Thoracic aorta (tissue), 2 donors: ENCODE results near the gene HAX1. TPM values are rescaled to one million over a fixed set of nuclear protein-coding genes. Genes with fewer than 3 reads are reported as not detected.

ENCODE experiments used
- ATAC-seq: fragments of 150-250 bp; one replicate; pipeline ENCODE4 v1.8.0; 2017; ENCODE audit warnings: low read depth; ENCODE audit not compliant: insufficient number of reproducible peaks, low FRiP score
- DNase-seq: peaks from one replicate; pipeline ENCODE4 v3.0.0-alpha.2; 2020; ENCODE audit warnings: low spot score
- H3K27ac ChIP-seq, 2 donors: fragments of 200-600 bp; sonication (generic); 1 replicate in 1 of 2; 2 replicates in 1 of 2; pipeline ENCODE4 v1.5.1; 2016; ENCODE audit warnings: mild to moderate bottlenecking in 2 of 2, moderate library complexity in 2 of 2
- H3K27me3 ChIP-seq: fragments of 200-600 bp; sonication (generic); replicated peaks from 2 replicates; pipeline ENCODE4 v1.6.0; 2016; ENCODE audit warnings: mild to moderate bottlenecking; ENCODE audit not compliant: insufficient read depth
- H3K36me3 ChIP-seq: fragments of 200-600 bp; sonication (generic); one replicate; pipeline ENCODE4 v1.5.1; 2016
- H3K4me1 ChIP-seq, 2 donors: fragments of 200-600 bp; sonication (generic); 1 replicate in 1 of 2; 2 replicates in 1 of 2; pipeline versions ENCODE4 v1.5.1 to v1.6.0; 2016; ENCODE audit warnings: low read depth in 2 of 2, mild to moderate bottlenecking in 1 of 2; ENCODE audit not compliant: control insufficient read depth in 1 of 2
- H3K4me3 ChIP-seq: fragments of 200-600 bp; sonication (generic); 2 replicates; pipeline ENCODE4 v1.5.1; 2016; ENCODE audit warnings: mild to moderate bottlenecking
- H3K9me3 ChIP-seq: fragments of 200-600 bp; sonication (generic); 2 replicates; pipeline ENCODE4 v1.5.1; 2016
- total RNA-seq, 2 donors: library from RNA; depleted of rRNA; stranded (reverse); fragments of >200 nt; gene quantifications; one replicate each; pipeline versions ENCODE4 v1.1.0 to v1.2.3, GENCODE V29; 2016
- TF ChIP-seq, protein P1 (sequence below): fragments of 200-600 bp; sonication (generic); IDR thresholded peaks from one replicate; pipeline ENCODE4 v1.5.1; 2019; ENCODE audit warnings: antibody characterized with exemption

Gene HAX1
- total RNA-seq, 2 donors from 2014 or later = 82.4 to 91.4 TPM

DNA sequence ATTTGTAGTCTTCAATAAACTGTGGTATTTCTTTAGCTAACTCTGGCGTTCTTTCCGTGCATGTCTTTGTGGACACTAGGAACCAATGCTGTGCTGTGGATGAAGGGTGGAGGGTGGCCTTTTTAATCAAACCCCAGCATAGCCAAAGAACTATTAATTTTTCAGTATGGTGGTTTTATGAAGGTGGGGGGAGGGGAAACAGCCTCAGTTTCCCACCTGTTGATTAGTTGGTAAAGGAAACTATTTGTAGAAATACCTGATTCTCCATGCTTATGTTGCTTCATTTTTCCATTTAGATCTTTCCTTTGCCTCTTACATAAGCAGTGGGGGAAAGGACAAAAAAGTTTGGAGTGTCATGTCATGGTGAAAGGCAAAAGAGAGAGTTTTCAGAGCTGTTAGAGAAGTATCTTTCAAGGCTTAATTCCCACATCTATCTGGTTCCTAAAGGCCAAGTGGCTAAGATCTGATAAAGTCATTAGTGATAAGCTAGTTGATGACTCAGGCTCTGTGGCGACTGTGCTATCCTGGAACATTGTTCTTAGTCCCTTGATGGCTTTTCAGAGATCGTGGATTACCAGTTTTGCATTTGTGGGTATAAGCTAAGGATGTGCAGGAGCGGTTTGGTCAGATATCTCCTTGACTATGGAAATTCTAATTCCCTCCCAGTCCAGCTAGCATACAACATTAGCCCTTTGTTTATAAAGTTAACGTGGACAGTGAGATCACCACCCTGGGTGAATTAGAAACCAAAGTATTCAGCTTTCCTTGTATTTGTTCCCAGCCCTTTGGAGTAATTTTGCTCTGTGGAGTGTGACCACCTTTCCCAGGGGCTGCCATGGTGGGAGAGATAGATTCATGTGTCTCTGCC lies 8.7 kb upstream of the HAX1 start:
- Histone ChIP-seq H3K27ac (no peak overlapping the region), H3K36me3 (peaks cover 63% of the 10 kb centered on the region), H3K27me3 (no peaks in the 10 kb centered on the region), H3K4me1 (no peaks in the 10 kb centered on the region), H3K4me3 (no peak overlapping the region), H3K9me3 (no peaks in the 10 kb centered on the region)
- TF ChIP-seq, protein P1, sequence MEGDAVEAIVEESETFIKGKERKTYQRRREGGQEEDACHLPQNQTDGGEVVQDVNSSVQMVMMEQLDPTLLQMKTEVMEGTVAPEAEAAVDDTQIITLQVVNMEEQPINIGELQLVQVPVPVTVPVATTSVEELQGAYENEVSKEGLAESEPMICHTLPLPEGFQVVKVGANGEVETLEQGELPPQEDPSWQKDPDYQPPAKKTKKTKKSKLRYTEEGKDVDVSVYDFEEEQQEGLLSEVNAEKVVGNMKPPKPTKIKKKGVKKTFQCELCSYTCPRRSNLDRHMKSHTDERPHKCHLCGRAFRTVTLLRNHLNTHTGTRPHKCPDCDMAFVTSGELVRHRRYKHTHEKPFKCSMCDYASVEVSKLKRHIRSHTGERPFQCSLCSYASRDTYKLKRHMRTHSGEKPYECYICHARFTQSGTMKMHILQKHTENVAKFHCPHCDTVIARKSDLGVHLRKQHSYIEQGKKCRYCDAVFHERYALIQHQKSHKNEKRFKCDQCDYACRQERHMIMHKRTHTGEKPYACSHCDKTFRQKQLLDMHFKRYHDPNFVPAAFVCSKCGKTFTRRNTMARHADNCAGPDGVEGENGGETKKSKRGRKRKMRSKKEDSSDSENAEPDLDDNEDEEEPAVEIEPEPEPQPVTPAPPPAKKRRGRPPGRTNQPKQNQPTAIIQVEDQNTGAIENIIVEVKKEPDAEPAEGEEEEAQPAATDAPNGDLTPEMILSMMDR = no peak
- ATAC-seq = no peak
- no peak for DNase-seq

DNA sequence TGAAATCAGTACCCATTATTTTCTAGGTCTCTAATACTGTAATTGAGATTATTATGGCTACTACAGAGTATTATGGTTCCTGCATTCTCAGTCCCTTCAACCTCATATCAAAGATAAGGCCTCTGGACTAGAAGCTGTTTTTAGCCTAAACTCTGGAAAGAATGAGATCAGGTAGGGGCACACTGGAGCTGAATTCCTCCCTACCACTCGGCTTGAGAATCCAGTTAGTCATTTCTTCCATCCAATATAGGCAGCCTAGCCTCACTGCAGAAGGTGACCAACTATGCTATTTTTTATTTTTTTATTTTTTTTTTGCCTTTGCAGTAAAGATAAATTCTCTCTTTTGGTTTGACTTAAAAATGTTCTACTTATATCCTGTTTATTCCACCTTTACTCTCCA lies 8.0 kb upstream of the HAX1 start:
- no peaks in the 10 kb centered on the region for H3K4me1 ChIP-seq
- H3K9me3 ChIP-seq = no peaks in the 10 kb centered on the region
- TF ChIP-seq, protein P1 = no peak
- H3K27ac ChIP-seq = no peak overlapping the region
- H3K36me3 ChIP-seq = peaks cover 63% of the 10 kb centered on the region
- DNase-seq = no peak
- ATAC-seq = no peak
- no peak overlapping the region for H3K4me3 ChIP-seq
- H3K27me3 ChIP-seq = no peaks in the 10 kb centered on the region

DNA sequence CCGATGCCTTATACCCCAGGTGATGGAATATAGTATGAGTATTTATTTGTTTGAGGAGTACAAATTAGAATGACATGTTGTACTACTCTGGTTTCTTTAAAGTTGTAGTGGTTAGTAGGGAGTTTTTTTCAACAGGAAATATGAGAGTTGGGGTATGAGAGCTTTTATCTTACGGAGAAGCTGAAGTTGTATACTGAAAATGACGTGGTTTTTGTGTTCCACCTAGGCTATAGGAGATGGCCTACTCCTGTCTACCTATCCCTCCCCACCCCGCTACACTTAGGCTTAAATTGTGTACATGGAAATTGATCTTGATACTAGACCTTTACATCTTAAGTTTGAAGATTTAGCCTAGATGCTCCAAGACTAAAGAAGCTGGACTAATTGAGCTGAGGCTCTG lies 6.8 kb upstream of the HAX1 start:
- Histone ChIP-seq H3K9me3 (no peaks in the 10 kb centered on the region), H3K4me3 (no peak overlapping the region), H3K27me3 (no peaks in the 10 kb centered on the region), H3K27ac (no peak overlapping the region), H3K4me1 (no peaks in the 10 kb centered on the region), H3K36me3 (peaks cover 56% of the 10 kb centered on the region)
- TF ChIP-seq, protein P1 = no peak
- DNase-seq = no peak
- no peak for ATAC-seq

DNA sequence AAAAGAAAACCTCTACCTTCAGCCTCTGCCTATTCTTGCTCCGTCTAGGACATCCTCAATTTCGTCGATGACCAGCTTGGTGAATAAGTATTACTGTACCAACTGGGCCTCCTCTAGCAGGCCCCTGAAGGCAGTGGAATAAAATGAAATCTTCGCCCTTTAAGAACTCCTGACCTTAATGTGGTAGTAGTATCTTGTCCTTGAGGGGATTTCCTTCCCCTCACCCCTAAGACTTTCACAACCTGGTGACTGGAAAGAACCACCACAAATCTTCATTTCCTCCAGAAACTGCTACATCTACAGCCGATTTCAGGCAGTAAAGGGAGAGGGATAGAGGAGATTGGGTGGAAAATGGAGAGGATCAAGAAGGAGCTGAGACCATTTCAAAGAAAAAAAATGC lies 1.6 kb upstream of the HAX1 start:
- no peak overlapping the region for H3K27ac ChIP-seq
- ATAC-seq (no peak), DNase-seq (no peak)
- no peaks in the 10 kb centered on the region for H3K27me3 ChIP-seq
- no peak overlapping the region for H3K4me3 ChIP-seq
- peaks cover 34% of the 10 kb centered on the region for H3K36me3 ChIP-seq
- H3K4me1 ChIP-seq = peaks cover 9 to 15% of the 10 kb centered on the region in 2 donors
- no peaks in the 10 kb centered on the region for H3K9me3 ChIP-seq
- TF ChIP-seq, protein P1 = no peak

DNA sequence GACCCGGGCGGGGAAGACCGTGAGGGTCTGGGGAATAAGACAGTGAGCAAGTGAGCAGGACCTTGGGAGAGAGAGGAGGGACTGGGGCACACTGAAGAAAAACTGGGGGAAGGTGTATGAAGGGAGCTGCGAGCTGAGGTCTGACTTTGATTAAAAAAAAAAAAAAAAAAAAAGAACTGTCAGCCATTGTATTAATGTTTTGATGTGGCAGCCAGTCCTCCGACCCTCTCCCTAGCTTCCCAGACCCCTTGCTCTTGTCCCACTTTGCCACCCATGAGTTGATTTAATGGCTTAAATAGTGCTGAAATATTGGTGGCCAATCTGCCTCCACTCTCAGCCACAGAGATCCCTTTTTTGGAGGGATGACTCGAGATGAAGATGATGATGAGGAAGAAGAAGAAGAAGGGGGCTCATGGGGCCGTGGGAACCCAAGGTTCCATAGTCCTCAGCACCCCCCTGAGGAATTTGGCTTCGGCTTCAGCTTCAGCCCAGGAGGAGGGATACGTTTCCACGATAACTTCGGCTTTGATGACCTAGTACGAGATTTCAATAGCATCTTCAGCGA lies 652 bp downstream of the HAX1 start:
- TF ChIP-seq, protein P1 = no peak
- ATAC-seq = no peak
- Histone ChIP-seq H3K27me3 (no peaks in the 10 kb centered on the region), H3K27ac (peak overlapping the region; percentile 77 to 88), H3K4me3 (peak overlapping the region; percentile 84), H3K4me1 (peaks cover 9 to 15% of the 10 kb centered on the region in 2 donors), H3K9me3 (no peaks in the 10 kb centered on the region), H3K36me3 (peaks cover 27% of the 10 kb centered on the region)
- no peak for DNase-seq
